Hematopoietic multipotent progenitor cell (in vitro differentiated cells): ENCODE results near the gene CD22. TPM values are rescaled to one million over a fixed set of nuclear protein-coding genes. Genes with fewer than 3 reads are reported as not detected.
"Not testable (repeated sequence)": the region's sequence is repeated elsewhere in the genome, so short reads cannot be mapped to it uniquely, and the experiment has no call there.

Experiments used
- DNase-seq, 3 donors: peaks; one replicate each; pipeline ENCODE4 v3.0.0-alpha.2; 2011 to 2015; ENCODE audit warnings: low read depth in 2 of 3, low spot score in 2 of 3
- total RNA-seq: library from RNA; depleted of rRNA; stranded (reverse); fragments of >200 nt; gene quantifications from one replicate; pipeline ENCODE4 v1.2.3, GENCODE V29; 2012

Gene CD22
- total RNA-seq, 1 donor = 11.0 TPM

GRCh38 chr19:35378356-35378755 lies 49.4 kb downstream of the CD22 start:
- DNase-seq = no peak

GRCh38 chr19:35379545-35379944 lies 50.6 kb downstream of the CD22 start:
- not testable (repeated sequence) for DNase-seq

GRCh38 chr19:35379992-35380391 lies 51.0 kb downstream of the CD22 start:
- DNase-seq = no peak

GRCh38 chr19:35380450-35381124 lies 51.6 kb downstream of the CD22 start:
- DNase-seq = no peak

- DNase-seq = no peak
Measured at GRCh38 chr19:35381318-35381717, 52.3 kb downstream of the CD22 start.

GRCh38 chr19:35381926-35382325 lies 52.9 kb downstream of the CD22 start:
- no peak for DNase-seq

GRCh38 chr19:35383536-35383935 lies 54.5 kb downstream of the CD22 start:
- no peak for DNase-seq

GRCh38 chr19:35388277-35389054 lies 59.5 kb downstream of the CD22 start:
- DNase-seq = no peak

GRCh38 chr19:35389192-35389861 lies 60.3 kb downstream of the CD22 start:
- DNase-seq = no peak

- DNase-seq = peak in 1 of 3 donors; percentile 50
Measured at GRCh38 chr19:35392742-35393715, 64.0 kb downstream of the CD22 start.

GRCh38 chr19:35395382-35396199 lies 66.6 kb downstream of the CD22 start:
- DNase-seq = no peak

GRCh38 chr19:35396240-35396885 lies 67.4 kb downstream of the CD22 start:
- DNase-seq = no peak

Other genes with a start within 250 kb of the CD22 start
- gene FXYD3, start 213.4 kb upstream of the CD22 start, total RNA-seq = 0.81 TPM
- gene LGI4, start 194.1 kb upstream of the CD22 start, total RNA-seq = 0.27 TPM
- gene FXYD1, start 190.4 kb upstream of the CD22 start, total RNA-seq = not detected
- not detected for gene FXYD7, start 185.9 kb upstream of the CD22 start, total RNA-seq
- gene FXYD5, start 174.5 kb upstream of the CD22 start, total RNA-seq = 319 TPM
- gene FAM187B, start 100.4 kb upstream of the CD22 start, total RNA-seq = not detected
- gene LSR, start 80.2 kb upstream of the CD22 start, total RNA-seq = 14.3 TPM
- gene USF2, start 60.2 kb upstream of the CD22 start, total RNA-seq = 160 TPM
- 0.27 TPM for gene HAMP, start 46.7 kb upstream of the CD22 start, total RNA-seq
- gene MAG, start 37.0 kb upstream of the CD22 start, total RNA-seq = 0.27 TPM
- gene FFAR1, start 18.7 kb downstream of the CD22 start, total RNA-seq = 0.27 TPM
- 0.54 TPM for gene FFAR3, start 29.3 kb downstream of the CD22 start, total RNA-seq
- gene GPR42, start 41.9 kb downstream of the CD22 start, total RNA-seq = not detected
- gene FFAR2, start 119.1 kb downstream of the CD22 start, total RNA-seq = 0.54 TPM
- gene KRTDAP, start 161.3 kb downstream of the CD22 start, total RNA-seq = not detected
- gene DMKN, start 184.5 kb downstream of the CD22 start, total RNA-seq = 1.6 TPM
- not detected for gene SBSN, start 199.1 kb downstream of the CD22 start, total RNA-seq
- gene GAPDHS, start 204.3 kb downstream of the CD22 start, total RNA-seq = not detected
- gene TMEM147, start 216.4 kb downstream of the CD22 start, total RNA-seq = 71.9 TPM
- gene ATP4A, start 234.5 kb downstream of the CD22 start, total RNA-seq = not detected